Esophagus mucosa (tissue), 1 donor: ENCODE measurements around the gene TENM4. TPM values are rescaled to one million over a fixed set of nuclear protein-coding genes. Genes with fewer than 3 reads are reported as not detected.
A peak's percentile ranks its signal among the peaks of the same experiment; 100 is the strongest.

Source experiments
- ATAC-seq: fragments of 200-7000 bp; cut with Tn5 transposase; one replicate; pipeline ENCODE4 v1.9.1; 2020
- total RNA-seq: library from RNA; stranded (reverse); gene quantifications from one replicate; pipeline ENCODE4 v1.2.4, GENCODE V29; 2023
- donor health status: DM: yes; HTN: yes; CAD: no.

TENM4 gene
- total RNA-seq, 1 donor from 2014 or later = 21.8 TPM

DNA sequence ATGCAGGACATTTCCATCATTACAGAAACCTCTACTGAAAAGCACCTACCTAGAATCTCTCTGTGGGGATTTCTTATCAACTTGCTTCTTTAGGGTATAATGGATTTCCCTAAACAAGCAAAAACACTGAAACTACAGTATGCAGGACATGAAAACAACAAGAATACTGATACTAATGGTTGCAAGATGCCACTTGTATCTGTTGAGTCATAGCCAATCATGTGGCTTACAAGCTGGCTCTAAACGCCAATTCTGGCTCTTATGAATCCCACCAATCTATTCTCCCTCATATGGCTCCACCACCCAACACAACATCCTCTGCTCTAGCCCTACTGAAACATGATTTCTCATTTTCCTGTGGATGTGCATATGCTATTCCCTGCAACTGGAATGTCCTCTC is 22.6 kb downstream of the TENM4 start:
- ATAC-seq = no peak

DNA sequence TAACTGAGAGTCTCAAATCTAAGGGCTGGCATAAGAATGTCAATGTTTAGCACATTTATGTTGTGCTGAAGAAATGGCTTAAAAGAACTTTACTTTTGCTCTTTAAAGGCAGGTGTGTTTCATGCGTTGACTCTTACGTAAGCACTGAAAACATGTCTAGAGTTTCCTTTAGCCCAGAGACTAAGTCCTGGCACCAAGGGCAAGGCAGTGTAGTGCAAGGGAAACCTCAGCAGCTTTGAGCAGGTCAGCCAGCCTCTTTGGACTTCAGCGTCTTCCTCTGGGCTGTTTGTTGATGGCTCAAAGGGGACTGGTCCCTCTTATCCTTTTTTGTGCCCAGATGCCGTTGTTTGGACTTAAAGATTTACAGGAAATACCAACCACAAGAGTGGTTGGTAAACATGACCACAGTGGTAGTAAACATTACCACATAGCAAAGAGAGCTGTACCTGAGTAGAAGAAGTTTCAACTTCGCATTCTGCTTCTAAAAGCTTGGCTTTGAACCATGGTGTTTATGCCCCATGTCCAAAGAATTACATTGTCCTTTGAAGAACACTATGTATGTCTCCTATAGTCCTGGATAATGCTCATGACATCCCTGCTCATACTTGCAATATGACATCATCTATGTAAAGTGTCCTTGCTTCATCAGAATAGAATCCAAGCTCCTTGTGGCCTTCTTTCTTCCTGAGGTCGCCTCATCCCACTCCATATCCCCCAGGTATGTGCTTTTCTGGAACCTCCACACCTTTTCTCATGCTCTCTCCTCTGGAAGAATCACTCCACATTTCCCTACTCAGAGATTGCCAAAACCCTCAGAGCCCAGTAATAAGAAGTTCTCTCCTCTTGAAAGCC is 23.5 kb downstream of the TENM4 start:
- no peak for ATAC-seq

- no peak for ATAC-seq
These were observed 24.9 kb downstream of the TENM4 start for GRCh38 chr11:79415912-79416311.

GRCh38 chr11:79415411-79415810 is 25.4 kb downstream of the TENM4 start:
- ATAC-seq = no peak

DNA sequence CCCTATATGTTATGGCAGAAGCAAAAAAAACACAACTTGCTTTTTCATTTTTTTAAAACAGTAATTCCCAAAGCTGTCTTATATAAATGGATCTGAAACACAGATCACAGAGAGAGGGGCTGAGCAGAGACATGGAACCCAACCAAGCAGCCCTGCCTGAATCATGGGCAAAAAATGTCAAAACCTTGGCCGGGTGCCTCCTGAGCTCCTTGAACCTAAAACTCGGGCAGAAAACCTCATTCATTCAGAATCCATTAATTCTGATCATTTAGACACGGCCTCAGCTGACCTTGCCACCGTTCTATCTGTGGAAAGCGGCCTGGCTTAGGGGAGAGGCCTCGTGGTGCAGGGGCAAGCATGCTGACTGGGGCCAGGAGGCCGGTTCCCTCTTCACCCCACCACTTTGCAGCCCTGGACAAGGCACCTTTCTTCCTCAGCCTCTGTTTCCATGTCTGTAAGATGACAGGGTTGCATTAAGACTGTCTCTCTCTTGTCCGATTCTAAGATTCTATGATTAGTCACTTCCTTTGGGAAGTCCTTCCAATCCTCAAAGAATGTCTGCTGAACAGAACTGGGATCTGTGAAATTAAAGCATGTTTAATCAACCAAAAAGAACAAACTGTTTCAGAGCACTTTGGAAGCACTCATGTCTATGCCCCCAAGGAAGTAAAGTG is 26.0 kb downstream of the TENM4 start:
- no peak for ATAC-seq

DNA sequence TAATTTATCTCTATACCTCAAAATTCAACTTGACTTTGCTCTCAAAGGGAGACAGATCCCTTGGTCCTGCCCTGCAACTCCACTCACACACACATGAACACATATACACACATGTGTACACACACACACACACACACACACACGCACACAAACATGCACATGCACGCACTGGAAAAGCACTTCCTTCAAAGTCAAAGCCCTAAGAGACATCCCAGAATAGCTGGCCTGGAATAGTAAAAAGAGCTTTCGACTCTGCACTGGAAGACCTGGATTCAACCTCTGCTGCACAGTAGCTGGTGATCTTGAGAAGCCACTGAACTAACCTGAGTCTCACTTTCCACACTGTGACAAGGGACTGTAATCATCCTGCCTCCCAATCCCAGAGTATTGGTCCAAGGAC is 26.8 kb downstream of the TENM4 start:
- no peak for ATAC-seq

DNA sequence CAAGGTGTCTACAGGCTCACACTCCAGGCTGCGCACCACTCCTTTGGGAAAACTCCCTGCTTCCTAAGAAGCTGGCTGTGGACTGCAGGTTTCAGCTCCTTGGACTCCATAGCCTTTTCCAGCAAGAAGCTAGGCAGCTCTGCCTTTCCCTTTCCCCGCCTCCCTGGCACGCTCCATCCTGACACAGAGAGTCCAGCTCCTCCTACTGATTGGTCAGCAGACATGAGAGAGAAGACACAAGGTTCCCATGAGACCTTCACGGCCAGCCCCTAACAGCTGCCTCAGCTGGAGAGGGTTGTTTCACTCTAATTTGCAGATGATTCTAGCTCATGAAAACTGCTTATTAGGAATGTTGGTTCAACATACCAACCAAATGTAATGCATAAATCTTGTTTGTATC is 27.6 kb downstream of the TENM4 start:
- peak; percentile 23 for ATAC-seq

DNA sequence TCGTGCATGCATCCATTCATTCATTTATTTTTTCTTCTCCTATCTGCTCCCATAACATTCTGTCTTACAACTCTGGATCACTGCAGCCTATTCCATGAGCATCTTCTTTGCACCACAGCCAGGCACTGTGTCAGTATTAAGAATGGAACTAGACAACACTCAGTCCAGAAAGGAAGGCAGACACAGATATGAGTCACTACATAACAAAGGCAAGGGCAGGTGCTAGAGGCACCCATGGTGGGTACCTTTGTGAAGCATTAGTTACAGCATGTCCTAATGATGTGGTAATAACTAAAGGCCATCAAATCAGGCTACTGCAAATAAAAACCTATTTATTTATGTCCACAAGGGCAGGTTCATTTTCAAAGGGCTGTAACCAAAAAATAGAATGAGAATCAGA is 28.1 kb downstream of the TENM4 start:
- ATAC-seq = peak; percentile 77

- no peak for ATAC-seq
These were observed 31.5 kb downstream of the TENM4 start for GRCh38 chr11:79409330-79409729.

DNA sequence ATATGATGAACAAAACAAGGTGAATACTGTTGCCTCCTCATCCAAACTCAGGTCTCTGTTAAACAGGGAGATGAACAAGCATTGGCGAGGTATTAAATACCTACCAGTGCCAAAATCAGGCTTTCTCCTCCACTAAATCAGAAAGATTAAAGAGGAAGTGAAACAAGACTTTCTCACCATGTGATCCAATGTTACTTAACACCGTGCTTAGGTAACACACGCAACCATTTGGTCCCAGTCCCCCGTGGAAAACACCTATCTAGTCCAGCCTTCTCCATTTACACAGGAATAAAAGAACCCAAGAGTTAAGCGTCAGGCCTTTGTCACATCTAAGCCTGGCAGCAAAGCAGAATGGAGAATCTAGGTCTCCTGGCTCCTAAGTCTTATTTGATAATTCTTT is 34.5 kb downstream of the TENM4 start:
- no peak for ATAC-seq

DNA sequence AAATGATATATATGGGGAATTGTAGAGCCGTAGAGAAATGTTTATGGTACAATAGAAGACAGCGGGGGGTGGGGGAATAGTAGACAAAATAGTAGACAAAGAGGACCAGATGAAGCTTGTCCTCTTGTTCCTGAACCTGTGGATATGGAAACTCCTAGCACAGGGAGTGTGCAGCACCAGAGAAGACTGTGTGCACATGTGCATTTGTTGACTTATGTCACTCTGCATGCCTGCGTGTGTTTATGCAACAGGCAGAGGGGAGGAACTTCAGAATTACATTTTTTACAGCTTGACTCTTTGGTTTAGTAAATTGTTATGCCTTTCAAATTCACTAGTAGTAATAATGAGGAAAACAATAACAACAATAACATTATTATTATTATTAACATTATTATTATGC is 36.0 kb downstream of the TENM4 start:
- ATAC-seq = no peak

DNA sequence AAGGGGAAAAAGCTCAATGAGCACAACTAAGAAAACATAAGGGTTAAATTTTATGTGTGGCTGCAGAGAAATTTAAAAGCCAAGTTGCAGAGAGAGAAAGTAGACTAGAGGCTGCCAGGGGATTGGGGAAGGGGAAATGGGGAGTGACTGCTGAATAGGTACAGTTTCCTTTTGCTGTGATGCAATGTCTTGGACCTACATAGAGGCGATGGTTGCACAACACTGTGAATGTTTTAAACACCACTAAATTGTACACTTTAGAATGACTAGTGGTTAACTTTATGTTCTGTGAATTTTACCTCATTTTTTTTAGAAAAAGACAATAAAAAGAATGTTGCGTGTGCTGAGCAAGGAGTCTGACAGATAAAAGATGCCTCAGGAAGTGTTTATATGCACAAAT is 36.5 kb downstream of the TENM4 start:
- no peak for ATAC-seq

DNA sequence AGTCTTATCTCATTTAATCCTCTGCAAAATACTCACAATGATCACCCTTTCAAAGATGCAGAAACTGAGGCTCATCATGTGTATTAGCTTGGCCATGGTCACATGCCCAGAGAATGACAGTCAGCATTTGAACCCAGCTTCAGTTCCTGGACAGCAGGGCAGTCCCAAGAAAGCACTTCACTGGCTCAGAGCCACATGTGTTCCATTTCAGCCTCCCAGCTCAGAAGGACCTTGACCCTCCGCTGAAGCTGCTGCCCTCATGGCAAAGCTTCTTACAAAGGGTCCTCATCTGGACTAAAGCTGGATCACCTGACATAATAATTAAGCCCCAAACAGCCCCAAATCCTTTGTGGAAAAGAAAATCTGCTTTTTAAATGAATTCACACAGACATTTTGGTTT is 37.0 kb downstream of the TENM4 start:
- ATAC-seq = no peak

DNA sequence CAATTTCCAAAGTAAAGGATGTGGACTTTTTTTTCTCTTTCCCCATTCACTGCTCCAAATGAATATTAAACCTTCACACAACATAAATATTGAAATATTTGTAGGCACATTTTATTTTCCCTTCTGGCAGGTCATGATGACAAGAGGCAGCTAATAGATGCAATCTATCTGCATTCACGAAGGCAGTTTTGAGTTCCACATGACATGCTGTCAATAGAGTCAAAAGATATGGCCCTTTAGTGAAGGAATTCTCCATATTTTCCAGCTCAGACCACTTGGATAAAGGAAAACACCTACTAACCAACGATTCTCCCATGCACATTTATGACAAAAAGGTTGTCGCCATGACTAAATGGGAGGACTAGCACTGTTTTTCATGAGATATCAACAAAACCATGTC is 37.9 kb downstream of the TENM4 start:
- ATAC-seq = no peak

GRCh38 chr11:79400717-79401330 is 40.0 kb downstream of the TENM4 start:
- peak; percentile 90 for ATAC-seq

GRCh38 chr11:79400206-79400605 is 40.6 kb downstream of the TENM4 start:
- ATAC-seq = no peak

- ATAC-seq = no peak
These were observed 43.6 kb downstream of the TENM4 start for GRCh38 chr11:79397252-79397651.

DNA sequence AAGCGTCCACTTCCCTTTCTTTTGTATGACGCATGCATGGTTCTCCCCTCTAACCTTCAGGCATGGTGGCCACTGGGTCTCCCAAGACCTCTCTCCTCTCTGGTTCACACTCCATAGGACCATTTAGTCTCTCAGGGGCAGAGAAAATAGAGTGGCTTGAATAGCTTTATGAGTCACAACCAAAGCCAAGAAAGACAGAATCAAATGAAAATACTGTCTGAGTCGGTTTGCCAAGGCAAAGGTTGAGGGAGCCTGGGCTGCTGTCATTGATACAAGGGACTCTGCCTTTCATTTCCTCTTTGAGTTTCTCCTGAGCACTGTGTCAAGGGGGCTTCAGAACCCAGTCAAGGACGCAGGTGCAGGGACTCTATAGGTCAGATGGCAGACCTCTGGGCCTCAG is 44.2 kb downstream of the TENM4 start:
- no peak for ATAC-seq

DNA sequence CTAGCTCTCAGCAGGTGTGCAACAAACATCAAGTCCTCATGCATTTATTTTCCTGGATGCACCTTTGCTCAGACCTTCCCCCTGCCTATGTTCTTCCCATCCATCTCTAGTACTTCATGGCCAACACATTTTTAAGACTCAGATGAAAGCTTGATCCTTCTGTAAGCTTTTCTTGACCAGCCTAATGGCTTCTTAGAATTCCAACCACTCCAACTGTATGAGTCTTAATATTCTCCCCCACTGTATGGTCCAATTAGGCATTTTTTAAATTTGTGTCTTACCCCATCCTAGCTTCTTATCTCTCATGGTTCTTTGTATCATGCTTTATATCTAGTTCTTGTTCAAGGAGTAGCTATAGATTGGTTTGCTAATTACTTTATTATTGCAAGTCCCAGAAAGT is 44.8 kb downstream of the TENM4 start:
- no peak for ATAC-seq

GRCh38 chr11:79393362-79394043 is 47.3 kb downstream of the TENM4 start:
- peak; percentile 22 for ATAC-seq

- ATAC-seq = no peak
These were observed 48.7 kb downstream of the TENM4 start for GRCh38 chr11:79392161-79392560.

GRCh38 chr11:79390923-79391322 is 49.9 kb downstream of the TENM4 start:
- ATAC-seq = no peak

DNA sequence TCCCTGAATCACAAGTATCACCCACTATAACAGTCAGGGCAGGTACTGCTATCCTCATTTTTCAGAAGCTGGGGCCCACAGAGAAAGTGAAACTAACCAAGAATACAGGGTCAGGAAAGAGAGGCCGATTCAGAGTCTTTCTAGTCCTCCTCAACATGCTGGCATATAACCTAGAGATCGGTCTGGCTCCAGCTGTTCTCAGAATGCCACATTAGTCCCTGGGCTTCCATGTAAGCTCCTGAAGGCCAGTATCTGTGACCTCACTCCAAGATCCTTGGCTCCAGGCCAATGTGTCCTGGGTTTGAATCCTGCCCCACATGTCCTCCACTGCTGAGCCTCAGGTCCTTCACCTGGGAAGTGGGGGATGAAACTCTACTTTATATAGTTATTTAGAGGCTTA is 50.4 kb downstream of the TENM4 start:
- no peak for ATAC-seq
